Stomach (tissue), 9 donors: ENCODE results near the gene ARHGAP40. TPM values are rescaled to one million over a fixed set of nuclear protein-coding genes. Genes with fewer than 3 reads are reported as not detected.

Source experiments
- DNase-seq, 2 donors: peaks; one replicate each; pipeline versions ENCODE4 v3.0.0 to v3.0.0-alpha.2; 2013 to 2019
- H3K27ac ChIP-seq, 5 donors: fragments of 200-600 bp in 4 of 5; sonication (generic) in 4 of 5; one replicate each; pipeline ENCODE4 v1.5.1; 2013 to 2019; ENCODE audit warnings: mild to moderate bottlenecking in 1 of 5, moderate library complexity in 1 of 5
- H3K27me3 ChIP-seq, 3 donors: fragments of 200-600 bp; sonication (generic); one replicate each; pipeline ENCODE4 v1.5.1; 2017 to 2019; ENCODE audit warnings: mixed run types in 1 of 3
- H3K36me3 ChIP-seq, 4 donors: fragments of 200-600 bp; sonication (generic); 1 replicate in 3 of 4; 2 replicates in 1 of 4; pipeline ENCODE4 v1.5.1; 2016 to 2019
- H3K4me1 ChIP-seq, 4 donors: fragments of 200-600 bp; sonication (generic); one replicate each; pipeline ENCODE4 v1.5.1; 2016 to 2019
- H3K4me3 ChIP-seq, 4 donors: fragments of 200-600 bp; sonication (generic) in 3 of 4; one replicate each; pipeline ENCODE4 v1.5.1; 2016 to 2019; ENCODE audit warnings: mild to moderate bottlenecking in 1 of 4
- H3K9me3 ChIP-seq, 4 donors: fragments of 200-600 bp; sonication (generic); one replicate each; pipeline ENCODE4 v1.5.1; 2016 to 2019
- EP300 ChIP-seq: sonication (generic); formaldehyde crosslinking; IDR thresholded peaks from one replicate; pipeline ENCODE4 v1.6.1; 2017; ENCODE audit warnings: antibody characterized with exemption
- POLR2A ChIP-seq, 4 donors: fragments of 450-650 bp; IDR thresholded peaks; one replicate each; pipeline ENCODE4 v1.6.1; 2016; ENCODE audit warnings: antibody characterized with exemption in 4 of 4, control low read depth in 2 of 4, mild to moderate bottlenecking in 1 of 4, moderate library complexity in 1 of 4
- POLR2AphosphoS5 ChIP-seq, 3 donors: sonication (generic); formaldehyde crosslinking; IDR thresholded peaks; one replicate each; pipeline ENCODE4 v1.6.1; 2016; ENCODE audit warnings: antibody characterized with exemption in 3 of 3
- WGBS, 5 donors: extraction: QIAGEN DNeasy Blood & Tissue Kit in 3 of 5; methylation state at CpG; one replicate each; pipeline versions ENCODE4 v1.1.5 to v1.1.7; 2013 to 2018; 5-methylcytosine and 5-hydroxymethylcytosine counted together
- intact Hi-C: fragments of 100-400 bp; cut with DNase I; formaldehyde crosslinking; loops from one replicate; pipeline ENCODE4 v1.15.1; 2023; ENCODE audit warnings: low total_unique reads
- polyA plus RNA-seq, 3 donors: library from polyadenylated mRNA; stranded (reverse); fragments of 200-250 nt; gene quantifications; one replicate each; pipeline ENCODE4 v1.2.3, GENCODE V29; 2013
- total RNA-seq, 5 donors: library from RNA; depleted of rRNA; stranded (reverse); fragments of >200 nt; gene quantifications; one replicate each; pipeline versions ENCODE4 v1.1.0 to v1.2.3, GENCODE V29; 2014 to 2016
- TF ChIP-seq, protein P1 (sequence below), 7 experiments: fragments of 450-650 bp in 4 of 7; fragments of 200-600 bp in 3 of 7; sonication (generic) in 3 of 7; IDR thresholded peaks; one replicate each; pipeline ENCODE4 v1.5.1; 2016 to 2019; ENCODE audit warnings: antibody characterized with exemption in 7 of 7, control low read depth in 2 of 7, mild to moderate bottlenecking in 1 of 7
- donor health status: healthy with polysubstance abuse.
- donor health status: Bipolar disorder and iron deficiency.
- donor health status: healthy.

The ARHGAP40 gene
- total and polyA plus RNA-seq, 8 donors: 0.31 to 15.7 (median 1.1) TPM; not detected in 3

DNA sequence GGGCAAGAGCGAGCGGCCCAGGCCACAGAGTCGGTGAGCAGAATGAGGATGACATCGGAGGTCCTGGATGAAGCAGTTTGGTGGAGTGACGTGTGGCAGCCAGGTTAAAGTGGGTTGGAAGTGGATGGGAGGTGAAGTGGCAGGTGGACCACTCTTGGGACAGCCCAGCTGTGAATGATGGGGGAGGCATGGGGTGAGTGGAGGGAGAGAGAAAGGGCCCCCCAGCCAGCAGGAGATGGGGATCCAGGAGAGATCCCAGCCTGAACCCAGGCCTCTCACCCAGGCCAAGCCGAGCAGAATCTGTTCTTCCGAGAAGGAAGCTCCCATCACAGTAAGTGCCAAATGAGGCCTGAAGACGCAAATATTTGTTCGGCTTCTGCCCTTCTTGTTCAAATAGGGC lies 95.7 kb downstream of the ARHGAP40 start:
- no peak overlapping the region for H3K4me3 ChIP-seq
- H3K9me3 ChIP-seq: no peaks in the 10 kb centered on the region
- WGBS, 5 donors: 61 to 68% (median 64%) methylated on average over 9 of the region's 9 CpGs
- no peak for DNase-seq
- no peak for TF ChIP-seq EP300
- peaks cover 0 to 71% (median 19%) of the 10 kb centered on the region in 3 donors for H3K27me3 ChIP-seq
- H3K27ac ChIP-seq: no peak overlapping the region
- intact Hi-C loops: no loop called here
- no peaks in the 10 kb centered on the region for H3K36me3 ChIP-seq
- H3K4me1 ChIP-seq: no peaks in the 10 kb centered on the region

GRCh38 chr20:38698541-38698940 lies 96.9 kb downstream of the ARHGAP40 start:
- no peaks in the 10 kb centered on the region for H3K4me1 ChIP-seq
- DNase-seq: no peak
- no peak overlapping the region for H3K4me3 ChIP-seq
- no peak overlapping the region for H3K27ac ChIP-seq
- H3K9me3 ChIP-seq: no peaks in the 10 kb centered on the region
- TF ChIP-seq POLR2AphosphoS5 (IDR thresholded peaks at IDR 0.05): no peak
- TF ChIP-seq, protein P1, sequence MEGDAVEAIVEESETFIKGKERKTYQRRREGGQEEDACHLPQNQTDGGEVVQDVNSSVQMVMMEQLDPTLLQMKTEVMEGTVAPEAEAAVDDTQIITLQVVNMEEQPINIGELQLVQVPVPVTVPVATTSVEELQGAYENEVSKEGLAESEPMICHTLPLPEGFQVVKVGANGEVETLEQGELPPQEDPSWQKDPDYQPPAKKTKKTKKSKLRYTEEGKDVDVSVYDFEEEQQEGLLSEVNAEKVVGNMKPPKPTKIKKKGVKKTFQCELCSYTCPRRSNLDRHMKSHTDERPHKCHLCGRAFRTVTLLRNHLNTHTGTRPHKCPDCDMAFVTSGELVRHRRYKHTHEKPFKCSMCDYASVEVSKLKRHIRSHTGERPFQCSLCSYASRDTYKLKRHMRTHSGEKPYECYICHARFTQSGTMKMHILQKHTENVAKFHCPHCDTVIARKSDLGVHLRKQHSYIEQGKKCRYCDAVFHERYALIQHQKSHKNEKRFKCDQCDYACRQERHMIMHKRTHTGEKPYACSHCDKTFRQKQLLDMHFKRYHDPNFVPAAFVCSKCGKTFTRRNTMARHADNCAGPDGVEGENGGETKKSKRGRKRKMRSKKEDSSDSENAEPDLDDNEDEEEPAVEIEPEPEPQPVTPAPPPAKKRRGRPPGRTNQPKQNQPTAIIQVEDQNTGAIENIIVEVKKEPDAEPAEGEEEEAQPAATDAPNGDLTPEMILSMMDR (IDR thresholded peaks at IDR 0.05): no peak
- peaks cover 0 to 83% (median 20%) of the 10 kb centered on the region in 3 donors for H3K27me3 ChIP-seq
- no peaks in the 10 kb centered on the region for H3K36me3 ChIP-seq
- intact Hi-C loops: no loop called here
- 81 to 85% (median 82%) methylated on average over 15 of the region's 15 CpGs for WGBS, 5 donors

- H3K4me3 ChIP-seq: no peak overlapping the region
- no peak overlapping the region for H3K27ac ChIP-seq
- 39 to 44% (median 42%) methylated on average over 3 to 4 of the region's 4 CpGs for WGBS, 5 donors
- H3K9me3 ChIP-seq: no peaks in the 10 kb centered on the region
- H3K4me1 ChIP-seq: no peaks in the 10 kb centered on the region
- H3K27me3 ChIP-seq: peaks cover 0 to 94% (median 20%) of the 10 kb centered on the region in 3 donors
- intact Hi-C loops: no loop called here
- DNase-seq: no peak
- no peaks in the 10 kb centered on the region for H3K36me3 ChIP-seq
- TF ChIP-seq, protein P1 (IDR thresholded peaks at IDR 0.05): no peak
- TF ChIP-seq POLR2A (IDR thresholded peaks at IDR 0.05) (no peak), POLR2AphosphoS5 (IDR thresholded peaks at IDR 0.05) (no peak), EP300 (no peak)
These were observed 98.5 kb downstream of the ARHGAP40 start for GRCh38 chr20:38700141-38700540.

Other genes with a start within 250 kb of the ARHGAP40 start
- 10 to 100 TPM; 11.0 to 55.2 (median 23.9) TPM for gene SNHG17, start 166.5 kb upstream of the ARHGAP40 start, total RNA-seq
- gene SNHG17, start 166.5 kb upstream of the ARHGAP40 start, polyA plus RNA-seq: 10 to 100 TPM; 24.5 to 43.7 (median 34.7) TPM
- 10 to 100 TPM; 26.9 to 57.5 (median 50.2) TPM for gene RALGAPB, start 129.0 kb upstream of the ARHGAP40 start, total RNA-seq
- gene RALGAPB, start 129.0 kb upstream of the ARHGAP40 start, polyA plus RNA-seq: 1 to 10 TPM; 5.4 to 7.6 (median 6.7) TPM
- gene ADIG, start 20.6 kb upstream of the ARHGAP40 start, total RNA-seq: not detected
- not detected for gene ADIG, start 20.6 kb upstream of the ARHGAP40 start, polyA plus RNA-seq
- gene SLC32A1, start 122.7 kb downstream of the ARHGAP40 start, total RNA-seq: not detected
- gene SLC32A1, start 122.7 kb downstream of the ARHGAP40 start, polyA plus RNA-seq: not detected
- 10 to 100 TPM in 2 of 5 donors, 1 to 10 TPM in 3; 3.6 to 68.1 (median 8.4) TPM for gene ACTR5, start 146.7 kb downstream of the ARHGAP40 start, total RNA-seq
- 1 to 10 TPM; 4.7 to 6.0 (median 5.7) TPM for gene ACTR5, start 146.7 kb downstream of the ARHGAP40 start, polyA plus RNA-seq
- gene PPP1R16B, start 203.9 kb downstream of the ARHGAP40 start, total RNA-seq: 10 to 100 TPM in 3 of 5 donors, 1 to 10 TPM in 2; 5.2 to 18.7 (median 11.0) TPM
- 1 to 10 TPM; 1.2 to 1.5 (median 1.5) TPM for gene PPP1R16B, start 203.9 kb downstream of the ARHGAP40 start, polyA plus RNA-seq